WERI-Rb-1 (cell line): ENCODE measurements around the gene DCC.

Experiments
- DNase-seq: peaks from one replicate; pipeline ENCODE4 v3.0.0-alpha.2; 2020
- H3K27ac ChIP-seq: fragments of 250-450 bp; sonication (Bioruptor Pico); 2 replicates; pipeline ENCODE4 v1.5.1; 2020; ENCODE audit warnings: mild to moderate bottlenecking, moderate library complexity
- H3K27me3 ChIP-seq: fragments of 250-450 bp; sonication (Bioruptor Pico); 2 replicates; pipeline ENCODE4 v1.5.1; 2021; ENCODE audit warnings: mild to moderate bottlenecking, low read depth, moderate library complexity; ENCODE audit not compliant: insufficient read depth, severe bottlenecking
- H3K36me3 ChIP-seq: fragments of 250-450 bp; sonication (Bioruptor Pico); 2 replicates; pipeline ENCODE4 v1.5.1; 2020; ENCODE audit warnings: mild to moderate bottlenecking, moderate library complexity
- H3K4me3 ChIP-seq: 2 replicates; pipeline ENCODE4 v1.5.1; 2011; ENCODE audit warnings: low read depth, mild to moderate bottlenecking, control low read depth, low read length
- H3K9me3 ChIP-seq: fragments of 250-450 bp; sonication (Bioruptor Pico); 2 replicates; pipeline ENCODE4 v1.5.1; 2021; ENCODE audit warnings: mild to moderate bottlenecking, moderate library complexity; ENCODE audit not compliant: severe bottlenecking
- TF ChIP-seq, protein P1 (sequence below): IDR thresholded peaks from 2 replicates; pipeline ENCODE4 v1.5.1; 2011; ENCODE audit warnings: low read depth, mild to moderate bottlenecking, control low read depth, inconsistent platforms, low read length

DCC gene

DNA sequence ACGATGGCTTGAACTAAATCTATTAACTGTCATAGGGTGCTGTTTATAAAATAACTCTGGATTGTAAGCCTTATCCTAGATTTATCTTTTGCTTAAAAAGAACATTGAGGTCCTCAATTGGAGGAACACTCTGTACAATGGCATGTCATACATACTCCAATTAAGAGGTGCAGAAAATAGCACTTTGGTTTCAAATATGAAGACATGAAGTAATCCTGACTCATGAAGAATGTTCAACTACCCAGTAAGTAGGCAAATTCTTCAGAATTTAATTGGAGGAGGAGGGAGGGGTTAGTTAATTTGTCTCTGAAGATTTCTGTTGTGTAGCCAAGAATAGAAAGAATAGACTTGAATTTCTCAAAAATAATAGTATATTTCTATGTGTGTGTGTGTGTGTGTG is 36.1 kb downstream of the DCC start:
- Histone ChIP-seq H3K36me3 (no peaks in the 10 kb centered on the region), H3K27ac (no peak overlapping the region), H3K4me3 (no peak overlapping the region), H3K27me3 (no peaks in the 10 kb centered on the region), H3K9me3 (no peaks in the 10 kb centered on the region)
- TF ChIP-seq, protein P1, sequence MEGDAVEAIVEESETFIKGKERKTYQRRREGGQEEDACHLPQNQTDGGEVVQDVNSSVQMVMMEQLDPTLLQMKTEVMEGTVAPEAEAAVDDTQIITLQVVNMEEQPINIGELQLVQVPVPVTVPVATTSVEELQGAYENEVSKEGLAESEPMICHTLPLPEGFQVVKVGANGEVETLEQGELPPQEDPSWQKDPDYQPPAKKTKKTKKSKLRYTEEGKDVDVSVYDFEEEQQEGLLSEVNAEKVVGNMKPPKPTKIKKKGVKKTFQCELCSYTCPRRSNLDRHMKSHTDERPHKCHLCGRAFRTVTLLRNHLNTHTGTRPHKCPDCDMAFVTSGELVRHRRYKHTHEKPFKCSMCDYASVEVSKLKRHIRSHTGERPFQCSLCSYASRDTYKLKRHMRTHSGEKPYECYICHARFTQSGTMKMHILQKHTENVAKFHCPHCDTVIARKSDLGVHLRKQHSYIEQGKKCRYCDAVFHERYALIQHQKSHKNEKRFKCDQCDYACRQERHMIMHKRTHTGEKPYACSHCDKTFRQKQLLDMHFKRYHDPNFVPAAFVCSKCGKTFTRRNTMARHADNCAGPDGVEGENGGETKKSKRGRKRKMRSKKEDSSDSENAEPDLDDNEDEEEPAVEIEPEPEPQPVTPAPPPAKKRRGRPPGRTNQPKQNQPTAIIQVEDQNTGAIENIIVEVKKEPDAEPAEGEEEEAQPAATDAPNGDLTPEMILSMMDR = no peak
- no peak for DNase-seq

DNA sequence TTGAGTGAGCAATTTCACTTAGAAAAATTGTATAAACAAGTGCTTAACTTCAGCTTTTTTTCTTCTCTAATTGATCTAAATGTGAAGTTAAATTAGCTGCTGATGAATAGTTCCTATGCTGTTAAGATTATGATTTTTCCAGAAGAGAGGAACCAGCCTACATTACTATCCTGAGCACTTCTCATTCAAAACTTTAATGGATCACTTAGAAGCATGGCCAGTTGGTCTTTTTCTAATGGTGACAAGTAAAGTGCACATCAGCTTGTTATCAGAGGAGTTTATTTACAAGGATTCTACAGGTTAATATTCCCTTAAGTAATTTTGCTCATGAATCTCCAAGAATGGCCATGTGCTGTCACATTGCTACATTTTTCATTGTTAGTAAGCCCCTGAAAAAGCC is 37.1 kb downstream of the DCC start:
- DNase-seq = no peak
- TF ChIP-seq, protein P1 = no peak
- Histone ChIP-seq H3K9me3 (no peaks in the 10 kb centered on the region), H3K27ac (no peak overlapping the region), H3K4me3 (no peak overlapping the region), H3K36me3 (no peaks in the 10 kb centered on the region), H3K27me3 (no peaks in the 10 kb centered on the region)

DNA sequence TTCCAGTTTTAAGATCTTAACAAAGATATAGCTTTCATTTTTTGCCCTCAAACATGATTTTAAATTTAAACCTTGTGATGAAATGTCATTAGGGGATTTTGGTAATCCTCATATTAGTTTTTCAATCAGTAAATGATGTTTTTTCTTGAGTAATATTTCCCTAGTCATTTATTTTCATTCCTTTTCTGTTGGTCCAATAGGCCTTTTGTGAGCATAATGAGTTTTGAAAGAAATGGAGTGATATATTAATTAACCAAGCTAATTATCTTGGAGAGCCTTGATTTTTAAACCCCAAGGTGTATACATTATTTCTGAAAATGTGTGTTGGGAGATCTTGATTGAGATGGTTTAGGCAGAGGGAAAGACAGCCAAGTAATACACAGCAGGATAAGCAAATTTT is 46.3 kb downstream of the DCC start:
- DNase-seq = no peak
- no peaks in the 10 kb centered on the region for H3K36me3 ChIP-seq
- no peak overlapping the region for H3K27ac ChIP-seq
- H3K27me3 ChIP-seq = no peaks in the 10 kb centered on the region
- TF ChIP-seq, protein P1 = no peak
- no peak overlapping the region for H3K4me3 ChIP-seq
- H3K9me3 ChIP-seq = no peaks in the 10 kb centered on the region

DNA sequence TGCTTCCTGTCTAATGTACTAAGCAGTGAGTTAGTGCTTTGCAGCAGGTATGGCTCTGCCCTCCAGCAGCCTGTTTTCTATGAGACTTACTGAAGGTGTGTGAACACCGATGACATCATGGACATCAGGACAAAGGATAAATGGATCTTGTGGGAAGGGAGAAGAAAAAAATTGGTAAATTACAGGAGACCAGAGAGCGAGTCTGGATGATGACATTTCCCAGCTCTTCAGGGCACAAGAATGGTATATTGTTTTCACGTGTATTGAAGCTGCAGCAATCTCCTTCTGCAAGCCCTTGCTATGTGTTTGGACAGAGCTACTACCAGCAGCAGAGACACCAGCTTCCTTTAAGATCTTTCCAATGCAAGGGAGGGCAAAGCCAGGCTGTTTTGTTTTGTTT is 47.2 kb downstream of the DCC start:
- TF ChIP-seq, protein P1 = no peak
- Histone ChIP-seq H3K36me3 (no peaks in the 10 kb centered on the region), H3K9me3 (no peaks in the 10 kb centered on the region), H3K27me3 (no peaks in the 10 kb centered on the region), H3K27ac (no peak overlapping the region), H3K4me3 (no peak overlapping the region)
- no peak for DNase-seq

DNA sequence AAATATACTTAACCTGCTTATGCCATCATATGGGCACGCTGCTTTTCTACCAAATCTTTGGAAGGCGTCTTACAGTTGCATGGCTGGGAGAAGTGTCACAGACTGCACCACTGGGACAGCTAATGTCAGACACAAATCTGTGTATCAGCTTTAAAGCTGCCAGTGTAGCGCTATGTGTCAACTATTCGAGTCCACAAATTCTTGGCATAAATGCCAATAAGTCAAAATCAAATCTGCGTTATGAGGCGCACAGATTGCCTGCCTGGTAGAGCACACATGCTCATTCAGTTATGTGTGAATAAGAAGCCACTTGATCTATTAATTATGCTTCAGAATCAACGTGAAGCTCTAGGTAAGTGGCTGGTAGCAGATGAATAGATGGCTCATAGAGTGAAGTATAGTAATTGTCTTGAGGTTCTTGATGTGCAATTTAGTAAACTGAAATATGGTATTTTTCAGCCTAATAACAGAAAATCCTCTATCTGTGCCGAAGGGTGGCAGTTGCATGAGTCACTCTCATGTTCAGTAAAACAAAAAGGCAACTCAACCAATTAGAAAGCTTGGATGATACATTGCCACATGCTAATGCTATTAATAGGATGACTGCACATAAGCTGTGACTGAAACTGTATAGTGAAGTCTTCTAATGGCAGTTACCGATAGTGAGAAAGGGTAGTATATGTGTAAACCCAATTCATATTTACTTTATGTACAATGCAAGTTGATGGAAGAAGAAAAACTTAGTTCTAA is 52.0 kb downstream of the DCC start:
- Histone ChIP-seq H3K36me3 (no peaks in the 10 kb centered on the region), H3K9me3 (no peaks in the 10 kb centered on the region), H3K27me3 (no peaks in the 10 kb centered on the region), H3K27ac (no peak overlapping the region), H3K4me3 (no peak overlapping the region)
- DNase-seq = no peak
- TF ChIP-seq, protein P1 = no peak

DNA sequence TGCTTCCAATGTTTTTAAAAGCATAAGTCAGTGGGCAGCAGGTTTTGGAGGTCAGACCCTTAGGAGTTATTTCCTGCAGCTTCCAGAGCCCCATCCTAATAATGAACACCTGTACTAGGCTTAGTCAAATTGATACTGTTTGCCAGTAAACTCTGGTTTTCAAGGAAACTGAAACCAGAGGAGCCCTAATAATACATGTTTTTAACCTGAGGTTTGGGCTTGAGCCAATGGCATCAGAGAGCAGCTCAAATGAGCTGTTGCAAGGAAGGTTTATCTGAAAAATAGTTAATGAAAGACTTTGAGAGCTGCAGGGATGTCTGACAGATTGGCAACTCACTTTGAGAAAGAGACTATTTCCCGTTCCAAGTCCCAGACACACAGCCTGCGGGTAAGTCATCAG is 54.6 kb downstream of the DCC start:
- TF ChIP-seq, protein P1 = no peak
- Histone ChIP-seq H3K27me3 (no peaks in the 10 kb centered on the region), H3K4me3 (no peak overlapping the region), H3K9me3 (no peaks in the 10 kb centered on the region), H3K36me3 (no peaks in the 10 kb centered on the region), H3K27ac (no peak overlapping the region)
- no peak for DNase-seq
